ENCODE results near the gene SERINC3. TPM values are rescaled to one million over a fixed set of nuclear protein-coding genes. Genes with fewer than 3 reads are reported as not detected.

Gene SERINC3
- total and polyA plus RNA-seq, 2 donors (not counting 3 experiments of a cell fraction or from before 2014, with no cell fraction given): 83.7 to 177 TPM

GRCh38 chr20:44467289-44467883 lies 54.5 kb downstream of the SERINC3 start:
- DNase-seq (ENCODE audit: low read depth, low spot score): no peak
- no peak overlapping the region for H3K9ac ChIP-seq (replicated peaks; ENCODE audit: extremely low read depth, insufficient read depth, low read length)
- POLR2A ChIA-PET: no interaction called here
- H3K79me2 ChIP-seq (ENCODE audit: control insufficient read depth, insufficient read depth, low read length): no peaks in the 10 kb centered on the region
- H3K4me1 ChIP-seq (ENCODE audit: control insufficient read depth, extremely low read depth, insufficient read depth, low read length): no peaks in the 10 kb centered on the region
- no peak overlapping the region for H3K4me3 ChIP-seq (replicated peaks in 1 of 3; ENCODE audit: insufficient read depth in 1 of 3, low read depth in 1 of 3, low read length in 3 of 3)
- H4K20me1 ChIP-seq (replicated peaks; ENCODE audit: control insufficient read depth, extremely low read depth, insufficient read depth, low read length): no peaks in the 10 kb centered on the region
- no peak overlapping the region for H3K4me2 ChIP-seq (ENCODE audit: insufficient read depth, low read length)
- no TSS peak for BruUV-seq (replicated peaks)
- H3K36me3 ChIP-seq (ENCODE audit: control insufficient read depth in 2 of 2, extremely low read depth in 1 of 2, insufficient read depth in 2 of 2, low read length in 2 of 2): no peaks in the 10 kb centered on the region
- H3K27me3 ChIP-seq (ENCODE audit: control insufficient read depth in 2 of 2, insufficient read depth in 2 of 2, low read length in 2 of 2): peaks cover 0 to 4% of the 10 kb centered on the region in 2 experiments
- FAIRE-seq: no peak
- CTCF ChIA-PET: interaction anchor here (1.2 kb wide), 1 partner anchor 142 kb away, joined by 3 read pairs; no protein-coding TSS in a partner anchor
- dilution Hi-C loops (cut with MboI; ENCODE audit: extremely low pct_ligation_motif_present, low sequenced_read_pairs): no loop called here
- H2AFZ ChIP-seq (ENCODE audit: low read depth, low read length): no peak overlapping the region
- no peak overlapping the region for H3K27ac ChIP-seq (ENCODE audit: insufficient read depth, low read depth, low read length)
- no peaks in the 10 kb centered on the region for H3K9me1 ChIP-seq (replicated peaks; ENCODE audit: control insufficient read depth, extremely low read depth, insufficient read depth, low read length)
- intact Hi-C loops (cut with micrococcal nuclease): loop anchor here (10.0 kb wide), 1 partner anchor 353 kb away; no protein-coding TSS in a partner anchor
- TF ChIP-seq, protein P1, sequence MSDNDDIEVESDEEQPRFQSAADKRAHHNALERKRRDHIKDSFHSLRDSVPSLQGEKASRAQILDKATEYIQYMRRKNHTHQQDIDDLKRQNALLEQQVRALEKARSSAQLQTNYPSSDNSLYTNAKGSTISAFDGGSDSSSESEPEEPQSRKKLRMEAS (IDR thresholded peaks at IDR 0.05; ENCODE audit: insufficient read depth, insufficient read length): no peak
- TF ChIP-seq JUN (IDR thresholded peaks at IDR 0.05; ENCODE audit: borderline replicate concordance, insufficient read depth, insufficient read length, low read depth) (no peak), FOS (IDR thresholded peaks at IDR 0.05; ENCODE audit: borderline replicate concordance, insufficient read depth, low read length) (no peak), POLR2A (IDR thresholded peaks at IDR 0.05; ENCODE audit: low read depth, low read length) (no peak)
- no peaks in the 10 kb centered on the region for H3K9me3 ChIP-seq (replicated peaks; ENCODE audit: control insufficient read depth, insufficient read depth, low read length)

DNA sequence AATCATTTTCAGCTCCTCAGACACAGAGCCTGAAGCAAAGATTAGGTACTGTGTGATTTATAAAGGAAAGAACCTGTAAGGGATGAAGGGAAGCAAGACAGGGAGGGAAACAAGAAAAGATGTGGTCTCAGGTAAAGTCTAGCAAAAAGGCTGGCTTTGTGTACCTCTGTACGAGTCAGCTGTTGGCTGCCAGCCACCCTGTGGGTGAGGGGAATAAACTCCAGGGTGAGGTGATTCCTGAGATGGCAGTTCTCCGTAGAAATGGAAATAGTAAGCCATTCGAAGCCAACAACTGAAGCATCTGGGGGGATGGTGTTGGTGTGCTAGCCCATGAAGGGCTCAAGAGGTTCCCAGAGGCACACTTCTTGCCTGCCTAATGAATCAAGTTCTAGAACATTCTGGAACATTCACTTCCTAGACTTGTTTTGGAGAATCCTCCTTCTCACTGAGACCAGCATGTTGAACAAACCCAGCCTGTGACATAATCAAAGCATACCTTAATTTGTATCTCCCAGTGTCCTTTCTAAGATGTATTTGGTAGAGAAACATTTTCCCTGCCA lies 56.8 kb downstream of the SERINC3 start:
- POLR2A ChIA-PET: no interaction called here
- H3K79me2 ChIP-seq (ENCODE audit: control insufficient read depth, insufficient read depth, low read length): no peaks in the 10 kb centered on the region
- BruUV-seq (replicated peaks): no TSS peak
- FAIRE-seq (no peak), DNase-seq (ENCODE audit: low read depth, low spot score) (no peak)
- no peak overlapping the region for H3K4me2 ChIP-seq (ENCODE audit: insufficient read depth, low read length)
- no peaks in the 10 kb centered on the region for H3K9me3 ChIP-seq (replicated peaks; ENCODE audit: control insufficient read depth, insufficient read depth, low read length)
- no peak for TF ChIP-seq JUN (IDR thresholded peaks at IDR 0.05; ENCODE audit: borderline replicate concordance, insufficient read depth, insufficient read length, low read depth)
- TF ChIP-seq EZH2 (IDR thresholded peaks at IDR 0.05; ENCODE audit: borderline replicate concordance, low read depth, low read length, severe bottlenecking): no peak
- TF ChIP-seq GATA2 (IDR thresholded peaks at IDR 0.05; ENCODE audit: insufficient read depth, insufficient read length, low read depth, low read length): no peak
- no peak for TF ChIP-seq POLR2AphosphoS5 (IDR thresholded peaks at IDR 0.05; ENCODE audit: insufficient read depth, low read depth, low read length)
- TF ChIP-seq, protein P2, sequence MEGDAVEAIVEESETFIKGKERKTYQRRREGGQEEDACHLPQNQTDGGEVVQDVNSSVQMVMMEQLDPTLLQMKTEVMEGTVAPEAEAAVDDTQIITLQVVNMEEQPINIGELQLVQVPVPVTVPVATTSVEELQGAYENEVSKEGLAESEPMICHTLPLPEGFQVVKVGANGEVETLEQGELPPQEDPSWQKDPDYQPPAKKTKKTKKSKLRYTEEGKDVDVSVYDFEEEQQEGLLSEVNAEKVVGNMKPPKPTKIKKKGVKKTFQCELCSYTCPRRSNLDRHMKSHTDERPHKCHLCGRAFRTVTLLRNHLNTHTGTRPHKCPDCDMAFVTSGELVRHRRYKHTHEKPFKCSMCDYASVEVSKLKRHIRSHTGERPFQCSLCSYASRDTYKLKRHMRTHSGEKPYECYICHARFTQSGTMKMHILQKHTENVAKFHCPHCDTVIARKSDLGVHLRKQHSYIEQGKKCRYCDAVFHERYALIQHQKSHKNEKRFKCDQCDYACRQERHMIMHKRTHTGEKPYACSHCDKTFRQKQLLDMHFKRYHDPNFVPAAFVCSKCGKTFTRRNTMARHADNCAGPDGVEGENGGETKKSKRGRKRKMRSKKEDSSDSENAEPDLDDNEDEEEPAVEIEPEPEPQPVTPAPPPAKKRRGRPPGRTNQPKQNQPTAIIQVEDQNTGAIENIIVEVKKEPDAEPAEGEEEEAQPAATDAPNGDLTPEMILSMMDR (IDR thresholded peaks at IDR 0.05; ENCODE audit: extremely low read depth in 1 of 2, insufficient read depth in 1 of 2, low read depth in 1 of 2, low read length in 2 of 2): no peak
- TF ChIP-seq FOS (IDR thresholded peaks at IDR 0.05; ENCODE audit: borderline replicate concordance, insufficient read depth, low read length): no peak
- no peak for TF ChIP-seq MYC (IDR thresholded peaks at IDR 0.05; ENCODE audit: low read depth, low read length)
- TF ChIP-seq, protein P1 (IDR thresholded peaks at IDR 0.05; ENCODE audit: insufficient read depth, insufficient read length): no peak
- no peak for TF ChIP-seq POLR2A (IDR thresholded peaks at IDR 0.05; ENCODE audit: low read depth, low read length)
- intact Hi-C loops (cut with micrococcal nuclease): loop anchor here (10.0 kb wide), 1 partner anchor 350 kb away; no protein-coding TSS in a partner anchor
- no peak overlapping the region for H3K9ac ChIP-seq (replicated peaks; ENCODE audit: extremely low read depth, insufficient read depth, low read length)
- no peak overlapping the region for H3K4me3 ChIP-seq (replicated peaks in 1 of 3; ENCODE audit: insufficient read depth in 1 of 3, low read depth in 1 of 3, low read length in 3 of 3)
- CTCF ChIA-PET: interaction anchor here (1.8 kb wide), 1 partner anchor 81 kb away, joined by 4 read pairs; no protein-coding TSS in a partner anchor
- no peaks in the 10 kb centered on the region for H3K4me1 ChIP-seq (ENCODE audit: control insufficient read depth, extremely low read depth, insufficient read depth, low read length)
- H3K27me3 ChIP-seq (ENCODE audit: control insufficient read depth in 2 of 2, insufficient read depth in 2 of 2, low read length in 2 of 2): no peaks in the 10 kb centered on the region
- no peaks in the 10 kb centered on the region for H4K20me1 ChIP-seq (replicated peaks; ENCODE audit: control insufficient read depth, extremely low read depth, insufficient read depth, low read length)
- no peaks in the 10 kb centered on the region for H3K36me3 ChIP-seq (ENCODE audit: control insufficient read depth in 2 of 2, extremely low read depth in 1 of 2, insufficient read depth in 2 of 2, low read length in 2 of 2)
- no peak overlapping the region for H3K27ac ChIP-seq (ENCODE audit: insufficient read depth, low read depth, low read length)
- no peaks in the 10 kb centered on the region for H3K9me1 ChIP-seq (replicated peaks; ENCODE audit: control insufficient read depth, extremely low read depth, insufficient read depth, low read length)
- no peak overlapping the region for H2AFZ ChIP-seq (ENCODE audit: low read depth, low read length)
- dilution Hi-C loops (cut with MboI; ENCODE audit: extremely low pct_ligation_motif_present, low sequenced_read_pairs): no loop called here

Data from endothelial cell of umbilical vein (primary cell).